ENCODE data around the gene LHX3. TPM values are rescaled to one million over a fixed set of nuclear protein-coding genes. Genes with fewer than 3 reads are reported as not detected.

Gene LHX3
- total RNA-seq, 1 donor from 2014 or later, result not detected

- H3K4me2 ChIP-seq (ENCODE audit: low read length), result no peak overlapping the region
- H3K4me1 Mint-ChIP-seq (ENCODE audit: low read depth, unreplicated experiment), result peaks cover 2% of the 10 kb centered on the region
- no peaks in the 10 kb centered on the region for H3K79me2 ChIP-seq (ENCODE audit: insufficient read depth, low read length)
- H3K9me3 Mint-ChIP-seq (ENCODE audit: unreplicated experiment), result no peaks in the 10 kb centered on the region
- no peak overlapping the region for H3K9ac ChIP-seq (ENCODE audit: low read length)
- no peaks in the 10 kb centered on the region for H3K27me3 ChIP-seq (ENCODE audit: insufficient read depth, low read length)
- no peak overlapping the region for H2AFZ ChIP-seq (ENCODE audit: low read depth, low read length)
- H3K36me3 Mint-ChIP-seq (ENCODE audit: low read depth, unreplicated experiment), result peaks cover 21% of the 10 kb centered on the region
- no peaks in the 10 kb centered on the region for H3K4me1 ChIP-seq (ENCODE audit: insufficient read depth, low read length)
- no peak for TF ChIP-seq EZH2 (IDR thresholded peaks at IDR 0.05; ENCODE audit: insufficient read depth, low read length)
- TF ChIP-seq, protein P1, sequence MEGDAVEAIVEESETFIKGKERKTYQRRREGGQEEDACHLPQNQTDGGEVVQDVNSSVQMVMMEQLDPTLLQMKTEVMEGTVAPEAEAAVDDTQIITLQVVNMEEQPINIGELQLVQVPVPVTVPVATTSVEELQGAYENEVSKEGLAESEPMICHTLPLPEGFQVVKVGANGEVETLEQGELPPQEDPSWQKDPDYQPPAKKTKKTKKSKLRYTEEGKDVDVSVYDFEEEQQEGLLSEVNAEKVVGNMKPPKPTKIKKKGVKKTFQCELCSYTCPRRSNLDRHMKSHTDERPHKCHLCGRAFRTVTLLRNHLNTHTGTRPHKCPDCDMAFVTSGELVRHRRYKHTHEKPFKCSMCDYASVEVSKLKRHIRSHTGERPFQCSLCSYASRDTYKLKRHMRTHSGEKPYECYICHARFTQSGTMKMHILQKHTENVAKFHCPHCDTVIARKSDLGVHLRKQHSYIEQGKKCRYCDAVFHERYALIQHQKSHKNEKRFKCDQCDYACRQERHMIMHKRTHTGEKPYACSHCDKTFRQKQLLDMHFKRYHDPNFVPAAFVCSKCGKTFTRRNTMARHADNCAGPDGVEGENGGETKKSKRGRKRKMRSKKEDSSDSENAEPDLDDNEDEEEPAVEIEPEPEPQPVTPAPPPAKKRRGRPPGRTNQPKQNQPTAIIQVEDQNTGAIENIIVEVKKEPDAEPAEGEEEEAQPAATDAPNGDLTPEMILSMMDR (IDR thresholded peaks at IDR 0.05; ENCODE audit: insufficient read depth, low read depth, low read length), result no peak
- no peaks in the 10 kb centered on the region for H3K9me3 ChIP-seq (ENCODE audit: insufficient read depth, low read depth, low read length)
- peaks cover 3% of the 10 kb centered on the region for H3K36me3 ChIP-seq (ENCODE audit: insufficient read depth, low read length)
- FAIRE-seq, result no peak
- H3K4me3 ChIP-seq (ENCODE audit: insufficient read depth, low read depth, low read length), result no peak overlapping the region
- no peak for DNase-seq (ENCODE audit: low read depth)
- peaks cover 17% of the 10 kb centered on the region for H4K20me1 ChIP-seq (ENCODE audit: insufficient read depth, low read length)
- H3K27me3 Mint-ChIP-seq (ENCODE audit: low read depth, unreplicated experiment), result peaks cover 6% of the 10 kb centered on the region
- no peak overlapping the region for H3K27ac ChIP-seq (ENCODE audit: low read depth, low read length)
- no peak overlapping the region for H3K27ac Mint-ChIP-seq (ENCODE audit: unreplicated experiment)
- no peak overlapping the region for H3K4me3 Mint-ChIP-seq (ENCODE audit: unreplicated experiment)
These were observed 6.8 kb upstream of the LHX3 start for GRCh38 chr9:136211441-136212344.

DNA sequence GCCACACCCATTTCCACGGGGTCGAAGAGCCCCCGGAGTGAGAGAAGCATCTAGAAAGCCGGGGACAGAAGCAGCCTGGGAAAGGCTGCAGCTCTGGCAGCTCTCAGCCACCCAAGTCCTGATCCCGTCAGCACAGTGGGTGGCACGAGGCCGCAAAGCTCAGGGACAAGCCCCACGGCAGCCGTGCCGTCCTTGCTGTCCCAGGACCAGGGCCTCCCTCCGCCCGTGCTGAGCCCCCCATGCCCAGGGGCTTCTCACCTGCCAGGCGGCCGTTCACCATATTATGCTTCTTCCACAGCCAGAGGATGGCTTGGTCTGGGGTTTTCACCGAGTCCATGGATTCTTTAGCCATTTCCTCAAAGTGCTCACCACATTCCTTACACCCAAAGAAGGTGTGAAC, 6.1 kb upstream of the LHX3 start:
- Histone ChIP-seq H3K27me3 (ENCODE audit: insufficient read depth, low read length) (no peaks in the 10 kb centered on the region), H4K20me1 (ENCODE audit: insufficient read depth, low read length) (peaks cover 18% of the 10 kb centered on the region), H3K9me3 (ENCODE audit: insufficient read depth, low read depth, low read length) (no peaks in the 10 kb centered on the region), H3K4me1 (ENCODE audit: insufficient read depth, low read length) (no peaks in the 10 kb centered on the region), H2AFZ (ENCODE audit: low read depth, low read length) (no peak overlapping the region), H3K79me2 (ENCODE audit: insufficient read depth, low read length) (no peaks in the 10 kb centered on the region), H3K36me3 (ENCODE audit: insufficient read depth, low read length) (peaks cover 3% of the 10 kb centered on the region), H3K9ac (ENCODE audit: low read length) (no peak overlapping the region), H3K4me3 (ENCODE audit: insufficient read depth, low read depth, low read length) (no peak overlapping the region), H3K4me2 (ENCODE audit: low read length) (no peak overlapping the region), H3K27ac (ENCODE audit: low read depth, low read length) (no peak overlapping the region)
- DNase-seq (ENCODE audit: low read depth), result no peak
- Mint-ChIP-seq H3K36me3 (ENCODE audit: low read depth, unreplicated experiment) (peaks cover 22% of the 10 kb centered on the region), H3K9me3 (ENCODE audit: unreplicated experiment) (no peaks in the 10 kb centered on the region), H3K27me3 (ENCODE audit: low read depth, unreplicated experiment) (peaks cover 12% of the 10 kb centered on the region), H3K27ac (ENCODE audit: unreplicated experiment) (no peak overlapping the region), H3K4me3 (ENCODE audit: unreplicated experiment) (no peak overlapping the region), H3K4me1 (ENCODE audit: low read depth, unreplicated experiment) (peaks cover 4% of the 10 kb centered on the region)
- no peak for TF ChIP-seq EZH2 (IDR thresholded peaks at IDR 0.05; ENCODE audit: insufficient read depth, low read length)
- TF ChIP-seq, protein P1 (IDR thresholded peaks at IDR 0.05; ENCODE audit: insufficient read depth, low read depth, low read length), result no peak
- no peak for FAIRE-seq

DNA sequence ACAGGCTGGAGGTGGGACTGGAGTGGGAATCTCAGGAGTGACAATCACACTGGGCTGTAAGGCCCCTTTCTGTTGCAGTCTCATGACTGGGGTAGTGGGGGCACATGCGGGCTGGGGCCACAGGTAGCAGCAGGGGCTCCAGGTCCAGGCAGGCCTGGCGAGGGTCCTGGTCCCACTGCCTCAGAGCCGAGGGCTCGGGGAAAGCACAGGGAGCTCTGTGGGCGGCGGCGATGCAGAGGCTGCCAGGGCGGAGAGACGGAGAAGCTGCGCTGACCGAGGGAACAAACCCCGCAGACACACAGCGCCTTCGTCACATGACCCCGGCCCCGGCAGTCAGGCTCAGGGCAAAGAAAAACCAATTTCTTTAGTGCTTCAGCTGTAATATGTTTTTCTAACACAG, 5.3 kb upstream of the LHX3 start:
- Histone ChIP-seq H3K27me3 (ENCODE audit: insufficient read depth, low read length) (peaks cover 1% of the 10 kb centered on the region), H3K79me2 (ENCODE audit: insufficient read depth, low read length) (no peaks in the 10 kb centered on the region), H3K27ac (ENCODE audit: low read depth, low read length) (no peak overlapping the region), H3K9me3 (ENCODE audit: insufficient read depth, low read depth, low read length) (no peaks in the 10 kb centered on the region), H4K20me1 (ENCODE audit: insufficient read depth, low read length) (peaks cover 23% of the 10 kb centered on the region), H3K9ac (ENCODE audit: low read length) (no peak overlapping the region), H3K4me2 (ENCODE audit: low read length) (no peak overlapping the region), H2AFZ (ENCODE audit: low read depth, low read length) (no peak overlapping the region), H3K4me3 (ENCODE audit: insufficient read depth, low read depth, low read length) (no peak overlapping the region), H3K36me3 (ENCODE audit: insufficient read depth, low read length) (peaks cover 3% of the 10 kb centered on the region), H3K4me1 (ENCODE audit: insufficient read depth, low read length) (no peaks in the 10 kb centered on the region)
- Mint-ChIP-seq H3K9me3 (ENCODE audit: unreplicated experiment) (no peaks in the 10 kb centered on the region), H3K4me1 (ENCODE audit: low read depth, unreplicated experiment) (peaks cover 4% of the 10 kb centered on the region), H3K4me3 (ENCODE audit: unreplicated experiment) (no peak overlapping the region), H3K27me3 (ENCODE audit: low read depth, unreplicated experiment) (peaks cover 12% of the 10 kb centered on the region), H3K27ac (ENCODE audit: unreplicated experiment) (no peak overlapping the region), H3K36me3 (ENCODE audit: low read depth, unreplicated experiment) (peaks cover 23% of the 10 kb centered on the region)
- TF ChIP-seq EZH2 (IDR thresholded peaks at IDR 0.05; ENCODE audit: insufficient read depth, low read length), result no peak
- TF ChIP-seq, protein P1 (IDR thresholded peaks at IDR 0.05; ENCODE audit: insufficient read depth, low read depth, low read length), result no peak
- FAIRE-seq, result no peak
- DNase-seq (ENCODE audit: low read depth), result no peak
